ENCODE data around the gene MRPS35. TPM values are rescaled to one million over a fixed set of nuclear protein-coding genes. Genes with fewer than 3 reads are reported as not detected.

Gene MRPS35
- total RNA-seq, 1 experiment from 2014 or later: 43.5 TPM

- no peak for TF ChIP-seq E2F1 (CRISPR knock-in tag; IDR thresholded peaks at IDR 0.05)
- no peak for TF ChIP-seq ZBTB21 (CRISPR knock-in tag; IDR thresholded peaks at IDR 0.05; ENCODE audit: borderline replicate concordance)
- no peak for TF ChIP-seq ZNF425 (CRISPR knock-in tag; conservative IDR thresholded peaks at IDR 0.05)
- TF ChIP-seq SP1 (CRISPR knock-in tag; conservative IDR thresholded peaks at IDR 0.05): no peak
- no peak for TF ChIP-seq ZNF396 (CRISPR knock-in tag; IDR thresholded peaks at IDR 0.05; ENCODE audit: borderline replicate concordance)
Measured at GRCh38 chr12:27790179-27790578, 79.5 kb downstream of the MRPS35 start (continued).

- no peak for ATAC-seq
- peaks cover 58% of the 10 kb centered on the region for H3K36me3 Mint-ChIP-seq
- H3K9me3 Mint-ChIP-seq: no peaks in the 10 kb centered on the region
- no peaks in the 10 kb centered on the region for H3K27me3 Mint-ChIP-seq (ENCODE audit: low read depth)
- POLR2A ChIA-PET: interaction anchor here (0.7 kb wide), 1 partner anchor 15 kb away, joined by 3 read pairs; the partner anchor contains the start of genes KLHL42 and MANSC4
- H3K4me1 Mint-ChIP-seq: no peaks in the 10 kb centered on the region
- no peak for TF ChIP-seq NR1H2 (CRISPR knock-in tag; IDR thresholded peaks at IDR 0.05)
- TF ChIP-seq E2F1 (CRISPR knock-in tag; IDR thresholded peaks at IDR 0.05): no peak
- CTCF ChIA-PET: no interaction called here
- H3K27ac Mint-ChIP-seq: no peak overlapping the region
- H3K4me3 Mint-ChIP-seq: no peak overlapping the region
- DNase-seq (ENCODE audit: low spot score): no peak
Measured at GRCh38 chr12:27794818-27795584, 84.4 kb downstream of the MRPS35 start.

- Mint-ChIP-seq H3K36me3 (peaks cover 58% of the 10 kb centered on the region), H3K27ac (no peak overlapping the region), H3K27me3 (ENCODE audit: low read depth) (no peaks in the 10 kb centered on the region), H3K9me3 (no peaks in the 10 kb centered on the region), H3K4me1 (no peaks in the 10 kb centered on the region), H3K4me3 (no peak overlapping the region)
- ChIA-PET POLR2A (interaction anchor here (0.7 kb wide), 1 partner anchor 16 kb away, joined by 3 read pairs; the partner anchor contains the start of genes KLHL42 and MANSC4), CTCF (interaction anchor here (0.7 to 1.0 kb wide), 2 partner anchors 25 to 26 kb away, joined by 3 read pairs; no protein-coding TSS in a partner anchor)
- no peak for DNase-seq (ENCODE audit: low spot score)
- TF ChIP-seq JUN (CRISPR knock-in tag; IDR thresholded peaks at IDR 0.05): no peak
- TF ChIP-seq IRF1 (CRISPR knock-in tag; IDR thresholded peaks at IDR 0.05): no peak
- TF ChIP-seq CBFB (CRISPR knock-in tag; IDR thresholded peaks at IDR 0.05; ENCODE audit: low read depth): no peak
- TF ChIP-seq NFYB (CRISPR knock-in tag; conservative IDR thresholded peaks at IDR 0.05; ENCODE audit: low read depth): no peak
- no peak for TF ChIP-seq E2F4 (CRISPR knock-in tag; IDR thresholded peaks at IDR 0.05; ENCODE audit: borderline replicate concordance, low read depth)
- no peak for TF ChIP-seq OVOL2 (CRISPR knock-in tag; IDR thresholded peaks at IDR 0.05; ENCODE audit: borderline replicate concordance)
- TF ChIP-seq AFF4 (CRISPR knock-in tag; IDR thresholded peaks at IDR 0.05; ENCODE audit: borderline replicate concordance): no peak
- no peak for TF ChIP-seq EMX1 (CRISPR knock-in tag; IDR thresholded peaks at IDR 0.05)
- no peak for ATAC-seq
Measured at GRCh38 chr12:27796128-27796527, 85.5 kb downstream of the MRPS35 start.

Data from WTC11 (cell line).